ENCODE data around the gene ZSWIM6.

ZSWIM6 gene

GRCh38 chr5:61538722-61539501, 206.9 kb downstream of the ZSWIM6 start:
- TF ChIP-seq ZNF384 (IDR thresholded peaks at IDR 0.05), result no peak
- TF ChIP-seq FOXM1 (IDR thresholded peaks at IDR 0.05; ENCODE audit: borderline replicate concordance), result no peak
- no peak for TF ChIP-seq L3MBTL2 (conservative IDR thresholded peaks at IDR 0.05)
- no peak for TF ChIP-seq HDGF (IDR thresholded peaks at IDR 0.05; ENCODE audit: borderline replicate concordance)
- no peak for TF ChIP-seq TARDBP (IDR thresholded peaks at IDR 0.05)
- TF ChIP-seq NFRKB (IDR thresholded peaks at IDR 0.05), result no peak
- no peak for TF ChIP-seq ELF4 (IDR thresholded peaks at IDR 0.05)
- no peak for TF ChIP-seq BHLHE40 (IDR thresholded peaks at IDR 0.05; ENCODE audit: borderline replicate concordance)
- no peak for TF ChIP-seq CTBP1 (IDR thresholded peaks at IDR 0.05; ENCODE audit: borderline replicate concordance)
- no peak for TF ChIP-seq LEF1 (IDR thresholded peaks at IDR 0.05; ENCODE audit: borderline replicate concordance)
- no peak for TF ChIP-seq SP1 (IDR thresholded peaks at IDR 0.05)
- no peak for TF ChIP-seq SUZ12 (IDR thresholded peaks at IDR 0.05)
- TF ChIP-seq PKNOX1 (IDR thresholded peaks at IDR 0.05), result no peak
- TF ChIP-seq FOXA1 (IDR thresholded peaks at IDR 0.05), result no peak
- POLR2A ChIA-PET, result no interaction called here
- no peak for DNase-seq (ENCODE audit: extremely low spot score)
- CTCF ChIA-PET, result no interaction called here

DNA sequence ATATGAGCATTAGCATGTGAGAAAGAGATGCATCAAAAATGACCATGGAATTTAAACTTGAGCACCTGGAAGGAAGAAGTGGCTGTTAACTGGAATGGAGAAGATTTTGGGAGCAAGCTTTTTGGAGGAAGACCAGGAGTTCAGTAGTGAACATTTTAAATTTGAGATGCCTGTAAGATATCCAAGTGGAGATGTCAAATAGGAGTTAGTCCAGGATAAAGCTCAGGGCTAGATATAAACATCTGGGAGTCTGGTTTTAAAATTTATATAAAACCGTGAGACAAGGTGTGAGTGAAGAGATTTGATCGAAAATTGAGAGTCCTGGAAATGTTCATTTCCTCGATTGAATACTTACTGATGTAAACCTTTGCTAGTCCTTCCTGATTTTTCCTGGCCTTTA, 217.5 kb downstream of the ZSWIM6 start:
- CTCF ChIA-PET, result no interaction called here
- POLR2A ChIA-PET, result no interaction called here

GRCh38 chr5:61551637-61552313, 219.7 kb downstream of the ZSWIM6 start:
- no peak for DNase-seq (ENCODE audit: extremely low spot score)
- ChIA-PET CTCF (interaction anchor here (1.3 kb wide), 1 partner anchor 14 kb away, joined by 3 read pairs; no protein-coding TSS in a partner anchor), POLR2A (no interaction called here)
- no peak for TF ChIP-seq NFRKB (IDR thresholded peaks at IDR 0.05)
- no peak for TF ChIP-seq ARNT (IDR thresholded peaks at IDR 0.05)
- TF ChIP-seq FOXK2 (IDR thresholded peaks at IDR 0.05), result no peak
- TF ChIP-seq FOXA1 (IDR thresholded peaks at IDR 0.05), result no peak
- no peak for TF ChIP-seq FOXM1 (IDR thresholded peaks at IDR 0.05; ENCODE audit: borderline replicate concordance)
- TF ChIP-seq SP1 (IDR thresholded peaks at IDR 0.05), result no peak
- no peak for TF ChIP-seq CTBP1 (IDR thresholded peaks at IDR 0.05; ENCODE audit: borderline replicate concordance)
- no peak for TF ChIP-seq L3MBTL2 (conservative IDR thresholded peaks at IDR 0.05)
- no peak for TF ChIP-seq ELF4 (IDR thresholded peaks at IDR 0.05)
- TF ChIP-seq PKNOX1 (IDR thresholded peaks at IDR 0.05), result no peak
- no peak for TF ChIP-seq TARDBP (IDR thresholded peaks at IDR 0.05)

More for the DNA sequence above, 217.5 kb downstream of the ZSWIM6 start:
- DNase-seq (ENCODE audit: extremely low spot score), result no peak
- no peak for TF ChIP-seq SUZ12 (IDR thresholded peaks at IDR 0.05)
- TF ChIP-seq ZNF384 (IDR thresholded peaks at IDR 0.05), result no peak
- no peak for TF ChIP-seq PKNOX1 (IDR thresholded peaks at IDR 0.05)
- no peak for TF ChIP-seq CTBP1 (IDR thresholded peaks at IDR 0.05; ENCODE audit: borderline replicate concordance)
- TF ChIP-seq FOXM1 (IDR thresholded peaks at IDR 0.05; ENCODE audit: borderline replicate concordance), result no peak
- no peak for TF ChIP-seq SP1 (IDR thresholded peaks at IDR 0.05)
- no peak for TF ChIP-seq BHLHE40 (IDR thresholded peaks at IDR 0.05; ENCODE audit: borderline replicate concordance)
- no peak for TF ChIP-seq L3MBTL2 (conservative IDR thresholded peaks at IDR 0.05)
- no peak for TF ChIP-seq TARDBP (IDR thresholded peaks at IDR 0.05)
- TF ChIP-seq LEF1 (IDR thresholded peaks at IDR 0.05; ENCODE audit: borderline replicate concordance), result no peak
- TF ChIP-seq ELF4 (IDR thresholded peaks at IDR 0.05), result no peak
- TF ChIP-seq ARNT (IDR thresholded peaks at IDR 0.05), result no peak
- TF ChIP-seq NFRKB (IDR thresholded peaks at IDR 0.05), result no peak
- no peak for TF ChIP-seq FOXK2 (IDR thresholded peaks at IDR 0.05)
- TF ChIP-seq FOXA1 (IDR thresholded peaks at IDR 0.05), result no peak

DNA sequence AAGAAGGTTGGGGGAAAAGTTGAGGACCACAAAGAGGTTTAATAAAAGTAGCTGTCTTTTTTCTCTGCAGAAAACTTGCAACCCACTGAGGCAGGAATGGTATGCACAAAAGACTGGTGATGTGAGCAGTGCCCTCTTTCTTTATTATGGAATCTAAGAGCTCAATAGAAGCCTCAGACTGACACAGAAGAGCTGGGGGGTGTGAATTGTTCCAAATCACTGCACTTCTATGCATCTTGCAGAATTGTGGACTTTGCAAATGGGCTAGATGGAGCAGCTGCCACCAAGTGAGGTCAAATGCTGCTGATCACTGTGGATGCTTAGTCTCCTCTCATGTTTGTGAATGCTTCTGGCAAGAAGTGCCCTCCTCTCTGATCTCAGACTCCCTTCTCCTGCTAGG, 227.1 kb downstream of the ZSWIM6 start:
- TF ChIP-seq FOXK2 (IDR thresholded peaks at IDR 0.05) (no peak), LEF1 (IDR thresholded peaks at IDR 0.05; ENCODE audit: borderline replicate concordance) (no peak), CTBP1 (IDR thresholded peaks at IDR 0.05; ENCODE audit: borderline replicate concordance) (no peak), FOXM1 (IDR thresholded peaks at IDR 0.05; ENCODE audit: borderline replicate concordance) (no peak), ELF4 (IDR thresholded peaks at IDR 0.05) (no peak), HDGF (IDR thresholded peaks at IDR 0.05; ENCODE audit: borderline replicate concordance) (no peak), ARNT (IDR thresholded peaks at IDR 0.05) (no peak), L3MBTL2 (conservative IDR thresholded peaks at IDR 0.05) (no peak), PKNOX1 (IDR thresholded peaks at IDR 0.05) (no peak), TARDBP (IDR thresholded peaks at IDR 0.05) (no peak), SP1 (IDR thresholded peaks at IDR 0.05) (no peak), SUZ12 (IDR thresholded peaks at IDR 0.05) (no peak), BHLHE40 (IDR thresholded peaks at IDR 0.05; ENCODE audit: borderline replicate concordance) (no peak), NFRKB (IDR thresholded peaks at IDR 0.05) (no peak), FOXA1 (IDR thresholded peaks at IDR 0.05) (no peak), ZNF384 (IDR thresholded peaks at IDR 0.05) (no peak)
- ChIA-PET CTCF (no interaction called here), POLR2A (no interaction called here)
- DNase-seq (ENCODE audit: extremely low spot score), result no peak

DNA sequence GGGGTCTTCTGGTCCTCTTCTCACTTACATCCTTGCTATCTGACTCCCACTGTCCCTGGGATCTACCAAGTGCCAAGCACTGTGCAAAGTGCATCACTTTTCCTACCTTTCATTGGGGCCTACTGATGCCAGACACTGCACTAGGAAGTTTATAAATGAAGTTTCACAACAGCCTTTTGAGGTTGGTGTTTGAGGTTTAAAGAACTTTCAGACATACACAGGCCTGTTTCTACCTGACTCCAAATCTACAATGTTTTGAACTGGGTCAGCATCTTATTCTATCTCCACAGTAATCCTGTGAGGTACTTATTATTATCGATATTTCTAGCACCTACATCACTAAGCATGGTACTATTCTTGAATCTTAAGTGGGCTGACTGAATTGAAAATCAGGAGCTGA, 227.7 kb downstream of the ZSWIM6 start:
- POLR2A ChIA-PET, result no interaction called here
- DNase-seq (ENCODE audit: extremely low spot score), result no peak
- TF ChIP-seq CTBP1 (IDR thresholded peaks at IDR 0.05; ENCODE audit: borderline replicate concordance), result no peak
- no peak for TF ChIP-seq BHLHE40 (IDR thresholded peaks at IDR 0.05; ENCODE audit: borderline replicate concordance)
- no peak for TF ChIP-seq TARDBP (IDR thresholded peaks at IDR 0.05)
- no peak for TF ChIP-seq FOXK2 (IDR thresholded peaks at IDR 0.05)
- TF ChIP-seq LEF1 (IDR thresholded peaks at IDR 0.05; ENCODE audit: borderline replicate concordance), result no peak
- TF ChIP-seq FOXA1 (IDR thresholded peaks at IDR 0.05), result no peak
- TF ChIP-seq PKNOX1 (IDR thresholded peaks at IDR 0.05), result no peak
- no peak for TF ChIP-seq FOXM1 (IDR thresholded peaks at IDR 0.05; ENCODE audit: borderline replicate concordance)
- no peak for TF ChIP-seq L3MBTL2 (conservative IDR thresholded peaks at IDR 0.05)
- no peak for TF ChIP-seq ELF4 (IDR thresholded peaks at IDR 0.05)
- TF ChIP-seq HDGF (IDR thresholded peaks at IDR 0.05; ENCODE audit: borderline replicate concordance), result no peak
- no peak for TF ChIP-seq NFRKB (IDR thresholded peaks at IDR 0.05)
- no peak for TF ChIP-seq SUZ12 (IDR thresholded peaks at IDR 0.05)
- TF ChIP-seq ZNF384 (IDR thresholded peaks at IDR 0.05), result no peak
- no peak for TF ChIP-seq ARNT (IDR thresholded peaks at IDR 0.05)
- TF ChIP-seq SP1 (IDR thresholded peaks at IDR 0.05), result no peak
- CTCF ChIA-PET, result no interaction called here
